Endometrial microvascular endothelial cells (primary cell): ENCODE results near the gene PSD4. TPM values are rescaled to one million over a fixed set of nuclear protein-coding genes. Genes with fewer than 3 reads are reported as not detected.

Experiments
- in situ Hi-C: cut with HindIII; loops from 2 replicates; pipeline ENCODE4 v1.10.0; 2017; ENCODE audit warnings: low sequenced_read_pairs, low pct_unique_long_range_greater_than_20kb; ENCODE audit errors: inconsistent ontology term
- total RNA-seq: library from RNA; depleted of rRNA; stranded (reverse); fragments of >200 nt; gene quantifications from one replicate; pipeline ENCODE4 v1.2.3, GENCODE V29; 2015; ENCODE audit errors: inconsistent ontology term

PSD4 gene
- total RNA-seq, 1 donor from 2014 or later = 0.56 TPM

DNA sequence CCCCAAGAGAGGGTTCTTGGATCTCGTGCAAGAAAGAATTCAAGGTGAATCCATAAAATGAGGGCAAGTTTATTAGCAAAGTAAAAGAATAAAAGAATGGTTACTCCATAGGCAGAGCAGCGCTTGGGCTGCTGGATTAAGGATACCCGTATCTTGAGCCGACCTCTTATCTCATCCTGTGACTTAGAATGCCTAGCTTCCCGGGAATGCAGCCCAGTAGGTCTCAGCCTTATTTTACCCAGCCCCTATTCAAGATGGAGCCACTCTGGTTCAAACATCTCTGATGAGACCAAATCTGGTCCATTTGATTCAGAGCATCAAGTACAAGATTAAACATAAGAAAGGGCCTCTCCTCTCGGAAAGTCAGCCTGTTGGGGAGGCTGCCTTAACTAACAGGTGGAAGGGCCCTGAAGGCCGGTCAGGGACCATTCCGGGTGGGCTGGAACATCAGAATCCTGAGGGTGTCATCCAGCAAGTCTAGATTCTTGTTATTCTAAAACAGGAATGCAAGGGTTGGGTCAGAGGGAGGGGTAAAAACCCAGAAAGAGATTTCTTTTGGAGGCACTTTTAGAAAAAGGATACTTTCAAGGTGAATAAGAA, 5.8 kb downstream of the PSD4 start:
- in situ Hi-C loops = no loop called here

GRCh38 chr2:113180131-113180946, 6.6 kb downstream of the PSD4 start:
- in situ Hi-C loops = no loop called here

- in situ Hi-C loops = no loop called here
These were observed 7.7 kb downstream of the PSD4 start for GRCh38 chr2:113181258-113182051.

- in situ Hi-C loops = no loop called here
These were observed 8.9 kb downstream of the PSD4 start for GRCh38 chr2:113182471-113183260.

DNA sequence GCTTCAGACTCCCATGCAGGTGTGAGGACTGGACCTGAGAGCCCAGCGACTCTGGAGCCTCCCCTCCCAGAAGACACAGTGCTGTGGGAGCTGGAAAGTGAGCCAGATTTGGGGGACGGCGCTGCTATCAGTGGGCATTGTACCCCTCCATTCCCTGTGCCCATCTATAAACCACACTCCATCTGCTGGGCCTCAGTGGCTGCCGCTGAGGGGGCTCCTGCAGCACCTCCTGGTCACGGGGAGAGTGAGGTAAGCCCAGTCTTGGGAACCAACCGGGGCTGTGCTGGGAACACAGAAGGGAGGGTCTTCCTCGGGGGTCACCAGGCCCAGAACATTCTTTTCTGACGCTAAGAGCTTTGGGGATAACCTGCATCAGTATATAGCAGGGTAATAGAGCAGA, 9.5 kb downstream of the PSD4 start:
- in situ Hi-C loops = no loop called here

- in situ Hi-C loops = no loop called here
These were observed 9.9 kb downstream of the PSD4 start for GRCh38 chr2:113183703-113184102.

DNA sequence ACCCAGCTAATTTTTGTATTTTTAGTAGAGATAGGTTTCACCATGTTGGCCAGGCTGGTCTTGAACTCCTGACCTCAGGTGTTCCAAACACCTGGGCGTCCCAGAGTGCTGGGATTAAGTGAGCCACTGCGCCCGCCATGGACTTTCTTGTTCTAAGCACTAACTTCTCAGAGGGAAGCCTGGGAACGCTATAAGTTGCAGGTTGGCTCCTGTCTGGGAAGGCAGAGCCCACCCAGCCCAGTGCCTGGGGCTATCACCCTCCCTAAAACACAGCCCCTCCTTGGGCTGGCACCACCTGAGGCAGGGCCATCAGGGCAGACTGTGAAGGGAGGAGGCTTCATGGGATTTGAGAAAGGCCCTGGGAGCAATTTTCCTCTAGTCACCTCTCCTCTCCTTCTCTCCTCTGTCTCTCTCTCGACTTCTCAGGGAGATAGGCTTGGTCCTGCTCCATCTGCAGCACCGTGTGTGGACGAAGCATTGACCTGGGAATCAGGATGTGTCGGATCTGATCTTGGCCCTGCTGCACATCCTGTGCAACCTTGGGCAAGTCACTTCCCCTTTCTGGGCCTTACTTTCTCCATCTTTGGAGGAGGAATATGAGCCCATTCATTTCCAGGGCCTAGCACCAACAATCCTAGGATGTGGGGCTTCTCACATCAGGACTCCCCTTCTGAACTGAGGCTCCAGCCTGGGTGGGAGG, 10.9 kb downstream of the PSD4 start:
- in situ Hi-C loops = no loop called here

GRCh38 chr2:113185664-113186432, 12.1 kb downstream of the PSD4 start:
- in situ Hi-C loops = no loop called here

DNA sequence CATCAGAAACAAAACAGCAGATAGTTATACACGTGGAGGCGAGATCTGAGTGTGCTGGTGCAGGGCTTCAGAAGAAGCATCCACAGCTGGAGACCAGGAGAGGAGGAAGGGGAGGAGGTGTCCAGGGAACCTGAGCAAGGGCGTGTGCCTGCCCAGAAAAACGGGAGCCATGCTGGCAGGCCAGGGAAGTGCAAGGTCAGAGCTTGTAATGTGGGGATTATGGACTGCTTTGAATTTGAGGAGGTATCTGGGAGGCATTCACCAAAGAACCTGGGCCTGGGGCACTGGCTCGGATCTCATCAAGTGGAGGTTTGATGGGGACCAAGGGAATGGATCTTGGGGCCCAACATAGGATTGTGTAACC, 12.6 kb downstream of the PSD4 start:
- in situ Hi-C loops = no loop called here

- in situ Hi-C loops = no loop called here
These were observed 14.0 kb downstream of the PSD4 start for GRCh38 chr2:113187771-113188170.

DNA sequence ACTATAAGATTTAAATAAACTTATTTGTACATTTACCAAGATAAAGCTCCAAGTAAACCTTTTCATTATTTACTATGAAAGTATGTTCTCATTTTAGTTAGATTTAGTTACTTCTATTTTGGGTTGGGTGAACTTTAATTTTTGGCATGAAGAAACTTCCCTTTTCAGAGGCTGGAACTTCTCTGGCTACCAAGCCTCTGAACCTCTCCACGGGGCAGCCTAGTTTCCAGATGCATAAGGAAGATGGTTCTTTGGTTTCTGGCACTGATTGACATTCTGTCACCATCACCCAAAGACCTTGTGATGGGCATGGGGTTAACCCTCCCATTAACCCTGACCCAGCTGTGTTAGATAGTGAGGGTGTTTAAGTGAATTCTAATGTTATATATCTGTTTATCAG, 17.1 kb downstream of the PSD4 start:
- in situ Hi-C loops = no loop called here

DNA sequence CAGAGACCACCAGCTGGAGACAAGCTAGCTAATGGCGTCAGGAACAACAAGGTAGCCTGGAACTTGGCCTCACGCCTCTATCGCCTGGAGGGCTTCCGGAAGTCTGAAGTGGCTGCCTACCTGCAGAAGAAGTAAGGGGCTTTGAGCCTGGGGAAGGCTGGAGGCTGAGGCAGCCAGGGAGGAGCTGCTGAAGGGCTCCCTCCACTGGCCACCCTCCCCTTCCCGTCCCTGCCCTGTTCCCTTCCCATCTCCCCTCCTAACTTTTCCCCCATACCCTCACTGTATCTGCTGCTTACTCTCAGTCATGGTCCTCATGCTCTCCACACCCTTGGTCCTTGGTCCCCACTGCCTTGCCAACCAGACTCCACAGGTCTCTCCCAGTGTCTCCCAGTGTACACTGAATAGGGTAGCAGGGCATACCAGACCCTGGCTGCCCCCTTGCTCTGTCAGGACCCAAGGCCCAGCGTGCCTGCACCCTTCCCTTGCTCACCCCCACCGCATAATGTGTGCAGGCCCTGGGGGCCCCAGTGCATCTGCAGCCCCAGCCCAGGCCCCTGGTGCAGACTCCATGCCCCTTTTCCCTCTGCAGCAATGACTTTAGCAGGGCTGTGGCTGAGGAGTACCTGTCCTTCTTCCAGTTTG, 18.8 kb downstream of the PSD4 start:
- in situ Hi-C loops = no loop called here

GRCh38 chr2:113195923-113196501, 22.2 kb downstream of the PSD4 start:
- in situ Hi-C loops = no loop called here

GRCh38 chr2:113196839-113197238, 23.1 kb downstream of the PSD4 start:
- in situ Hi-C loops = no loop called here

- in situ Hi-C loops = no loop called here
These were observed 23.7 kb downstream of the PSD4 start for GRCh38 chr2:113197347-113198047.

- in situ Hi-C loops = no loop called here
These were observed 24.4 kb downstream of the PSD4 start for GRCh38 chr2:113198048-113198789.
